HG03095 (cell line): Measurements from ENCODE around the gene USP31.

Source experiments
- ATAC-seq: cut with Tn5 transposase; IDR thresholded peaks from one replicate; pipeline ENCODE4 v1.9.1; 2021; ENCODE audit warnings: moderate library complexity; ENCODE audit not compliant: unreplicated experiment

USP31 gene

GRCh38 chr16:23025692-23026307 is 123.5 kb downstream of the USP31 start:
- ATAC-seq = no peak

GRCh38 chr16:23024044-23024443 is 125.2 kb downstream of the USP31 start:
- no peak for ATAC-seq

- no peak for ATAC-seq
Measured at GRCh38 chr16:23020084-23020483, 129.2 kb downstream of the USP31 start.

DNA sequence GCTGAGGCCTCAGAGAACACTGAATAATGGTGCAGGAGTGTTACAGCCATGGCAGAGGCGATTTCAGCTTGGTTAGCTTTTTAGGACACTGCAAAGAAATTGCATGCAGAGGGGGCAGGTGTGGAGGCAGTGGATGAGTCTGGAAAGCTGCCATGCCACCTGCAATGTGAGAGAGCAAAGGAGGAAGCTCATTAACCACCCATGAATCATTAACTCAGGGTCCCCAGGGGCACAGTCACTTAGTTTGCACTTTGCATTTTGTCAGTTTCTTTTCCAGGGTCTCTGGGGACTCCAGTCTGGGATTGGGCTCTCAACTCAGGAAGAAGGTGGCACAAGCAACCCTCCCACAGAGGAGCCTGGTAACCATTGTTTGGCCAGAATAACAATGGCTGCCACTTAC is 132.9 kb downstream of the USP31 start:
- no peak for ATAC-seq

- ATAC-seq = no peak
Measured at GRCh38 chr16:23015580-23015979, 133.7 kb downstream of the USP31 start.

- no peak for ATAC-seq
Measured at GRCh38 chr16:23014592-23014991, 134.7 kb downstream of the USP31 start.
